Mesenchymal stem cell (in vitro differentiated cells and primary cell): Measurements from ENCODE around the gene IRF2.
"Not testable (repeated sequence)": the region's sequence is repeated elsewhere in the genome, so short reads cannot be mapped to it uniquely, and the experiment has no call there.

Source experiments
- DNase-seq: peaks from one replicate; pipeline ENCODE4 v3.0.0-alpha.2; 2013
- H2AFZ ChIP-seq: one replicate; pipeline ENCODE4 v1.6.1; 2013; ENCODE audit warnings: low read depth, mild to moderate bottlenecking, control low read depth, inconsistent platforms, low read length, moderate library complexity
- H2AK5ac ChIP-seq: 2 replicates; pipeline ENCODE4 v1.6.1; 2013; ENCODE audit warnings: low read length, moderate library complexity, mild to moderate bottlenecking, inconsistent platforms; ENCODE audit not compliant: severe bottlenecking
- H2BK120ac ChIP-seq: one replicate; pipeline ENCODE4 v1.6.1; 2013; ENCODE audit warnings: low read depth, mild to moderate bottlenecking, inconsistent platforms, low read length, moderate library complexity
- H2BK12ac ChIP-seq, 2 experiments: one replicate each; pipeline ENCODE4 v1.6.1; 2013; ENCODE audit warnings: inconsistent platforms in 2 of 2, low read length in 2 of 2, mild to moderate bottlenecking in 2 of 2, moderate library complexity in 2 of 2, control low read depth in 1 of 2
- H2BK15ac ChIP-seq: one replicate; pipeline ENCODE4 v1.6.1; 2013; ENCODE audit warnings: mild to moderate bottlenecking, low read depth, inconsistent platforms; ENCODE audit not compliant: poor library complexity, severe bottlenecking
- H2BK5ac ChIP-seq: 2 replicates; pipeline ENCODE4 v1.6.1; 2013; ENCODE audit warnings: low read depth, mild to moderate bottlenecking, low read length, control low read depth, inconsistent platforms; ENCODE audit not compliant: poor library complexity, severe bottlenecking
- H3K14ac ChIP-seq, 2 experiments: one replicate each; pipeline ENCODE4 v1.6.1; 2013; ENCODE audit warnings: inconsistent platforms in 2 of 2, low read length in 2 of 2, control low read depth in 1 of 2, mild to moderate bottlenecking in 1 of 2, moderate library complexity in 1 of 2
- H3K18ac ChIP-seq, 2 experiments: one replicate each; pipeline ENCODE4 v1.6.1; 2013; ENCODE audit warnings: inconsistent platforms in 2 of 2, low read length in 2 of 2, control low read depth in 1 of 2, low read depth in 1 of 2, mild to moderate bottlenecking in 1 of 2
- H3K23ac ChIP-seq, 2 experiments: one replicate each; pipeline ENCODE4 v1.6.1; 2013; ENCODE audit warnings: inconsistent platforms in 2 of 2, low read length in 2 of 2, mild to moderate bottlenecking in 2 of 2, moderate library complexity in 2 of 2, control low read depth in 1 of 2
- H3K27ac ChIP-seq: 2 replicates; pipeline ENCODE4 v1.5.1; 2013; ENCODE audit warnings: mild to moderate bottlenecking, moderate library complexity, low read length, control low read depth, inconsistent platforms; ENCODE audit not compliant: poor library complexity, severe bottlenecking
- H3K27me3 ChIP-seq, 2 experiments: 2 replicates each; pipeline versions ENCODE4 v1.6.1 to v1.7.0; 2013; ENCODE audit warnings: low read length in 2 of 2, mild to moderate bottlenecking in 2 of 2, moderate library complexity in 2 of 2, control low read depth in 1 of 2, inconsistent platforms in 1 of 2; ENCODE audit not compliant: control insufficient read depth in 1 of 2, insufficient read depth in 1 of 2
- H3K36me3 ChIP-seq, 2 experiments: 2 replicates each; pipeline versions ENCODE4 v1.6.1 to v1.7.0; 2013; ENCODE audit warnings: low read length in 2 of 2, control low read depth in 1 of 2, inconsistent platforms in 1 of 2, low read depth in 1 of 2, mild to moderate bottlenecking in 1 of 2; ENCODE audit not compliant: insufficient read depth in 2 of 2, control insufficient read depth in 1 of 2
- H3K4ac ChIP-seq, 2 experiments: one replicate each; pipeline ENCODE4 v1.6.1; 2013; ENCODE audit warnings: inconsistent platforms in 2 of 2, low read length in 2 of 2, mild to moderate bottlenecking in 2 of 2, moderate library complexity in 2 of 2, control low read depth in 1 of 2, low read depth in 1 of 2
- H3K4me1 ChIP-seq: 2 replicates; pipeline ENCODE4 v1.6.1; 2013; ENCODE audit warnings: low read depth, low read length, control low read depth; ENCODE audit not compliant: control insufficient read depth, insufficient read depth
- H3K4me2 ChIP-seq: 2 replicates; pipeline ENCODE4 v1.6.1; 2013; ENCODE audit warnings: low read length, mild to moderate bottlenecking, inconsistent platforms; ENCODE audit not compliant: poor library complexity, severe bottlenecking
- H3K4me3 ChIP-seq, 2 experiments: 2 replicates each; pipeline versions ENCODE4 v1.5.1 to v1.7.0; 2013; ENCODE audit warnings: low read length in 2 of 2, mild to moderate bottlenecking in 2 of 2, control low read depth in 1 of 2, low read depth in 1 of 2; ENCODE audit not compliant: insufficient read depth in 1 of 2
- H3K79me1 ChIP-seq: replicated peaks from 2 replicates; pipeline ENCODE4 v1.6.1; 2013; ENCODE audit warnings: mild to moderate bottlenecking, control low read depth, low read length, inconsistent platforms; ENCODE audit not compliant: poor library complexity, severe bottlenecking
- H3K9ac ChIP-seq: 2 replicates; pipeline ENCODE4 v1.7.0; 2013; ENCODE audit warnings: mild to moderate bottlenecking, low read length, moderate library complexity
- H3K9me3 ChIP-seq: 2 replicates; pipeline ENCODE4 v1.7.0; 2013; ENCODE audit warnings: mild to moderate bottlenecking, low read length; ENCODE audit not compliant: control insufficient read depth
- H4K8ac ChIP-seq: one replicate; pipeline ENCODE4 v1.6.1; 2013; ENCODE audit warnings: inconsistent platforms, mild to moderate bottlenecking, low read length, moderate library complexity
- H4K91ac ChIP-seq: one replicate; pipeline ENCODE4 v1.6.1; 2013; ENCODE audit warnings: mild to moderate bottlenecking, low read length, inconsistent platforms
- WGBS: methylation state at CpG from one replicate; pipeline ENCODE4 v1.1.7; 2013; ENCODE audit warnings: mixed read lengths; 5-methylcytosine and 5-hydroxymethylcytosine counted together

The IRF2 gene

DNA sequence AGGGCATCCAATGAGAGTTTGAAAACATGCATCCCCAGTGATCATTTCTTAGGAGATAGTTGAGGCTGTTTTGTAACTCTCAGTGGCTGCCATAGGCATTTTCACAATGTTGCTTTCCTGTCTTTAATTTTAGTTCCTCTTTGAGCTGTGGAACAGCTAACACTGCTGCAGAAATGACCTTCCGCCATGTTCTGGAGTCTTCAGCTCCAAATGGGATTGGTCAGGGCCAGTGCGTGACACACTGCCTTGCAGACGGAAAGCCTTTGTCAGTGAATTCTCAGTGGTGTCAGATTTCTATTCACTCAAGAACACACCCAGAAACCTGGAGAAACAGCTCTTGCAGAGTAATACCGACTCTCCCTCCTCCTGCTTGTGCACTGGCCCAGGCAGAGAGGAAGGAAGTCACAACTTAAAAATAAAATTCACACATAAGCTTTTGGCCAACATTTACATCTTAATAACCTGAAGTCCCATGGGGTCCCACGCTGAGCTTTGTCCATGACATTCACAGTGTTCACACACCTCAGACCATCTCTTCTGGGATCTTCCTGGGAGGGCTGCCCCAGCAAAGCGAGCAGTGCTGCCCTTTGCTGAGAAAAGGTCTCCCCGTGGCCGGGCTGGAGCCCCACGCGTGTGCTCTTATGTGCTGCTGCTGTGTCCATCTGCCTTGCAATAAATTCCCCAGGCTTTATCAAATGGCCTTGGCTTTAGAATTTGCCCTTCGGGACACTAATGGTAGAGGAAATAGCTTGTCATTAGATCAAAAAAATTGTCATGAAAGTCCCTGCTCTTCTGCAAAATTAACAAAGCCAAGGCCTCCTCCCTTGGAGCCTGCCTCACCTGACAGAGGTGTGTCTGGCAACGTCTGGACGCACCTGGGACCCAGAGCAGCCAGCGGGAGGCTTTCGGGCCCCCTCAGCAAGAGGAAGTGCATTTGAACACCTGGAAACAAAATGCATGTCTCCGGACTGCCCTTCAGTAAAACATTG lies 126.8 kb downstream of the IRF2 start:
- Histone ChIP-seq H3K14ac (peak overlapping the region in 1 of 2 experiments; percentile 86), H3K9me3 (no peaks in the 10 kb centered on the region), H3K27me3 (no peaks in the 10 kb centered on the region), H4K8ac (peak overlapping the region; percentile 55), H3K18ac (peak overlapping the region; percentile 50 to 78), H2AK5ac (no peak overlapping the region), H3K4me2 (no peak overlapping the region), H2BK15ac (no peak overlapping the region), H2BK12ac (peak overlapping the region in 1 of 2 experiments; percentile 94), H2BK5ac (no peak overlapping the region), H3K23ac (no peak overlapping the region), H2BK120ac (no peak overlapping the region), H2AFZ (no peak overlapping the region), H3K4me3 (no peak overlapping the region), H3K36me3 (no peaks in the 10 kb centered on the region), H3K27ac (no peak overlapping the region), H3K9ac (peak overlapping the region; percentile 36), H3K79me1 (no peaks in the 10 kb centered on the region), H3K4ac (peak overlapping the region in 1 of 2 experiments; percentile 83), H4K91ac (peak overlapping the region; percentile 10), H3K4me1 (peaks cover 5% of the 10 kb centered on the region)
- 58% methylated on average over 16 of the region's 16 CpGs for WGBS
- peak; percentile 70 for DNase-seq

DNA sequence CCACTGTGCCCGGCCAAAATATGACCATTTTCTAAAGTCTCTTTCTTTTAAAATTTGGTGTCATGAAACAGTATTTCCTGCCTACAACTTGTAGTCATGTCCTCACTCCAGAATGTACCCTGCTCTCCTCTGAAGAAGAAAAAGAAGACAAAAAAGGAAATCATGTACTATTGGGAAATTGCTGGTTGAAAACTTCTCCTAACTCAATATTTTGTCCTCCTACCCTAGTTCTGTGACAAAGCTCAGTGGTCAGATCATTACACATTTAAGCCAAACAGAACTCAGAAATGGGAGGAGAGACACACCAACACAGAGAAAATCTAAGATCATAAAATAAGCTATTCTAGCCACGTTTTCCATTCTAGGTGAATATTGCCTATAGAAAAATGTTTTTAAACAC lies 127.7 kb downstream of the IRF2 start:
- Histone ChIP-seq H2AK5ac (no peak overlapping the region), H4K8ac (no peak overlapping the region), H2BK5ac (no peak overlapping the region), H2BK15ac (no peak overlapping the region), H3K4me1 (peaks cover 5% of the 10 kb centered on the region), H3K9ac (no peak overlapping the region), H4K91ac (no peak overlapping the region), H3K18ac (no peak overlapping the region), H3K36me3 (no peaks in the 10 kb centered on the region), H3K9me3 (no peaks in the 10 kb centered on the region), H3K4me2 (no peak overlapping the region), H3K79me1 (no peaks in the 10 kb centered on the region), H2AFZ (no peak overlapping the region), H2BK120ac (no peak overlapping the region), H3K27ac (no peak overlapping the region), H3K4ac (no peak overlapping the region), H3K23ac (no peak overlapping the region), H3K27me3 (no peaks in the 10 kb centered on the region), H3K14ac (no peak overlapping the region), H2BK12ac (no peak overlapping the region), H3K4me3 (no peak overlapping the region)
- 98% methylated on average over 2 of the region's 2 CpGs for WGBS
- no peak for DNase-seq

DNA sequence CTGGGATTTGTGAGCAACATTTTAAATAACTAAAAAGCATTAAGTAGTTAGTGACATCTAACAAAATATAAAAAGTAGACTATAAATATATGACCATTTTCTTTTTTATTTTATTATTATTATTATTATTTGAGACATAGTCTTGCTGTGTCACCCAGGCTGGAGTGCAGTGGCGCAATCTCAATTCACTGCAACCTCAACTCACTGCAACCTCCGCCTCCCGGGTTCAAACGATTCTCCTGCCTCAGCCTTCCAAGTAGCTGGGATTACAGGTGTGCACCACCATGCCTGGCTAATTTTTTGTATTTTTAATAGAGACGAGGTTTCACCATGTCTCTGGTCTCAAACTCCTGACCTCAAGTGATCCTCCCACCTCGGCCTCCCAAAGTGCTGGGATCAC lies 128.1 kb downstream of the IRF2 start:
- H2AK5ac ChIP-seq, H3K27ac ChIP-seq, H3K9ac ChIP-seq, H2BK120ac ChIP-seq, DNase-seq, H3K4ac ChIP-seq, H3K79me1 ChIP-seq, H4K91ac ChIP-seq, H3K36me3 ChIP-seq, H4K8ac ChIP-seq, H3K4me2 ChIP-seq, H3K4me3 ChIP-seq, H3K14ac ChIP-seq, H3K9me3 ChIP-seq, H2BK12ac ChIP-seq, H3K27me3 ChIP-seq, H3K23ac ChIP-seq, H2AFZ ChIP-seq, H3K4me1 ChIP-seq, H2BK5ac ChIP-seq, H3K18ac ChIP-seq, H2BK15ac ChIP-seq: not testable (repeated sequence)
- 97% methylated on average over 6 of the region's 6 CpGs for WGBS

DNA sequence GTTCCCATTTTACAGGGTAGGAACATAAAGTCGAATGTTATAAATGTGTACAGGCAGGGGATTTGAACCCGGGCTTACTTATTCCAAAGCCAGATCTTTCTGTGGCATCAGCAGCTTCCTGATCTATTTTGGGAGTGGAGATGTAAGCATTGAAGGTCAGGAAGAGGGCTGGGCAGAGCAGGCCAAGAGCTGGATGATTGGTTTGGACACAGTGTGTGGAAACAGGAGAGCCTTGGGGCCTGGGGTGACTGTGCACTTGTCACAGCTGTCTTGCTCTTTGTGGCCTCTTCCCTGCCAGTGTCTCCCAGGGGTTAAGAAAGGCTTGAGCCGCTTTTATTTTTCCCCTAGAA lies 128.8 kb downstream of the IRF2 start:
- H2BK5ac ChIP-seq, result no peak overlapping the region
- DNase-seq, result peak; percentile 55
- H3K4me1 ChIP-seq, result peaks cover 5% of the 10 kb centered on the region
- H3K18ac ChIP-seq, result peak overlapping the region in 1 of 2 experiments; percentile 68
- H3K36me3 ChIP-seq, result no peaks in the 10 kb centered on the region
- no peak overlapping the region for H2AFZ ChIP-seq
- H3K9ac ChIP-seq, result no peak overlapping the region
- no peaks in the 10 kb centered on the region for H3K9me3 ChIP-seq
- H3K27ac ChIP-seq, result no peak overlapping the region
- H2AK5ac ChIP-seq, result no peak overlapping the region
- peak overlapping the region; percentile 39 for H2BK15ac ChIP-seq
- H3K27me3 ChIP-seq, result no peaks in the 10 kb centered on the region
- no peak overlapping the region for H3K4me2 ChIP-seq
- H2BK12ac ChIP-seq, result peak overlapping the region; percentile 25 to 29
- WGBS, result 93% methylated on average over 3 of the region's 3 CpGs
- no peaks in the 10 kb centered on the region for H3K79me1 ChIP-seq
- H4K91ac ChIP-seq, result no peak overlapping the region
- peak overlapping the region; percentile 66 for H4K8ac ChIP-seq
- H3K4ac ChIP-seq, result peak overlapping the region; percentile 71 to 79
- H3K14ac ChIP-seq, result peak overlapping the region in 1 of 2 experiments; percentile 73
- H3K4me3 ChIP-seq, result no peak overlapping the region
- no peak overlapping the region for H2BK120ac ChIP-seq
- H3K23ac ChIP-seq, result no peak overlapping the region
